ENCODE results near the gene GH1. TPM values are rescaled to one million over a fixed set of nuclear protein-coding genes. Genes with fewer than 3 reads are reported as not detected.
"Not testable (repeated sequence)": the region's sequence is repeated elsewhere in the genome, so short reads cannot be mapped to it uniquely, and the experiment has no call there.

The GH1 gene
- total RNA-seq: not detected
- long read RNA-seq: 0 reads

DNA sequence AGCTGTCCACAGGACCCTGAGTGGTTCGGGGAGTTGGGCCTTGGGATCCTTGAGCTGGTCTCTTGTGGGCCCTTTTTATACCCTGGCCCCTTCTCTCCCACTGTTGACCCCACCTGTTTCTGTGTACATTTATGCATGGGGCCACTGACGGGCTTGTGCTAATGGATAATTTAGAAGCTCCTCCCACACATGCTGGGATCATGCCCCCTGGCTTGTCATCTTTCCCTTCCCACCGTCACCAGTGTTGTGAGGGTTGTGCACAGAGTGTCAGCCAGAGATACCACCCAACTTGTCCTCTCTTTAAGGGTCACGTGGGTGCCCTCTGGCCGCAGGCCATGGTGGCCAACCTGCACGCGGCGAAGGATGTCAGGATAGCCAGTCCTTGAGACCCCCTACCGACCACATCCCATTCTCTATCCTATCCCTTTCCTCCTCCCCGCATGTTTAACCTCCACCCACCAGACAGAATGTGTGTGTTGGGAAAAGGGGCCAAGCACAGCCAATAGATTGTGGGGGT lies at the start of gene GH1:
GH1 (minus strand) TSS at position 51 of the 517 bp plus-strand sequence. CDS start 63 bp downstream, outside the sequence.
- DNase-seq; ATAC-seq (ENCODE audit: poor library complexity): not testable (repeated sequence)
- intact Hi-C loops (cut with DNase I): loop anchor here (5.0 to 10.0 kb wide), 3 partner anchors 73 to 218 kb away; partner anchors contain the start of gene ICAM2

DNA sequence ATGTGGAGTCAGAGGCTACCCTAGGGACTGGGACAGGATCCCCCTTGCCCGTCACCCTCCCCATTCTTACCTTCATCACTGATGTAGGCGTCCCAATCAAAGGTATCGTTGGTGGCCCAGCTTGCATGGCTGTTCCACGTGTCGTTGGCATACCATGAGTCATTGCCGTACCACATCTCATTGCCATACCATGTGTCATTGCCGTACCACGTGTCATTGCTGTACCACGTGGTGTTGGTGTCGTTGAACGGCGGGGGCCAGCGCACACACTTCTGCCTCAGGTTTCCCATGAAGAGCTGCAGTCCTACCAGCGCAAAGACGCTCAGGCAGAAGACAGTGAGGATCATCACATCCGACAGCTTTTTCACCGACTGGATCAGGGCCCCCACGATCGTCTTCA lies 49.3 kb upstream of the GH1 start:
- intact Hi-C loops (cut with DNase I): no loop called here
- DNase-seq: no peak
- no peak for ATAC-seq (ENCODE audit: poor library complexity)

DNA sequence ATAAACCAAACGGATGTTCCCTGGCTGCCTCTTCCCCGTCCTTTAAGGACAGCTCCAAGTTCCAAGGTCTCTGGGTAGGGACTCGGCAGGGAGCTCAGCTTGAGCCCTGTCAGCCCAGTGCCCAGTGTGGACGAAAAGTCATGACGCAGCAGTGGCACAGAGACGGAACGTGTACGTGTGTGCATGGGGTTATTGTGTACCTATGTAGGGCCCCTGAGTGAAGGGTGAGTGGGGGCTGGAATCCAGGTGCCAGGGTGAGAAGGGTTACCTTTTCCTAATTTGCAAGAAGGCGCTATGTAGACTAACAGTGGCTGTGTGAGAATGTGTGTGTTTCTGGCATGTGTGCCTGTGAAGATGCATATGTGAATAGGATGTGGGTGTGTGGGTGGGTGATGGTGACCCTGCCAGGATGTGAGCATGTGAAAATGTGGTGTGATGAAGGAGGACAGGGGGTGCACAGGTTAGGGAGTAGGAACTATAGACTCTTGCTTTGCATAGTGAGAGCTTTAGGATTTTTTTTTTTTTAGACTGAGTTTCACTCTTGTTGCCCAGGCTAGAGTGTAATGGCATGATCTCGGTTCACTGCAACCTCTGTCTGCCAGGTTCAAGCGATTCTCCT lies 48.1 kb upstream of the GH1 start:
- DNase-seq (no peak), ATAC-seq (ENCODE audit: poor library complexity) (no peak)
- intact Hi-C loops (cut with DNase I): no loop called here

DNA sequence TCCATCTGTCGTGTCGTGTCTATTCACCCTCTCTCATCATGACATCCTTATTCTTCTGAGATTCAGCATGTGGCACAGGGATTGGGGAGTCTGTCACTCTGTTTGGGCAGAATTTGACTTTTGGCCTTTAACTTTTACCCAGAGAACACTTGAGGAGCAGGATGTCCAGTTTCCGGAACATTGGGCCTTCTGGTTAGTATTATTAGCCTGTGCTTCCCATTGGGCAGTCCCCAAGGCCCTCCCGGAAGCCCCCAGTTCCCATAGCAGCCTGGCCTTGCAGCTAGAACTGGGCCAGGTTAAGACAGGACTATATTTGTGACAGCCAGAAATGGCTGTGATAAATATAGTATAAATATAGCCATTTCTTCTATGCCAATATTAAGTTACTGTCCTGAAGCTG lies 44.5 kb upstream of the GH1 start:
- DNase-seq (peak; percentile 66), ATAC-seq (ENCODE audit: poor library complexity) (peak; percentile 27)

DNA sequence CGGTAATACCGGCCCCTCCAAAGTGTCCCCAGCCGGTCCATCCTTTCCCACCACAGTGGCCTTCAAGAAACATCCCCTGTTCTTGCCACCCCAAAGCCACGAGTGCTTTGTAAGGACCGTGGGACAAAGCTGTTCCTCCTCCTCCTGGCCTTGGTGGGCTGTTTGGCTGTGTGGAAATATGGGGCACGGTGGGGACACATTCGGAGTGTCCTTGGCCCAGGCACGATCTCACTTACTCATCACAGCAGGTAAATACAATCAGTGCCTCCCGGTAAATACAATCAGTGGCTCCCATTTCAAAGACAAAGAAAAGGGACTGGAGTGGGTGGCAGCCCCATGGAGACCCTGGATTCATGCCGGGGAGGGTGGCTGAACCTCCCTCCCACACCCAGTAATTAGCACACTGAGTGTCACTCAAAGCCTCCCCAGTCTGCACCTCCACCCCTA lies 43.7 kb upstream of the GH1 start:
- ATAC-seq (ENCODE audit: poor library complexity) (no peak), DNase-seq (no peak)
- intact Hi-C loops (cut with DNase I): no loop called here

More for the DNA sequence above, 44.5 kb upstream of the GH1 start:
- intact Hi-C loops (cut with DNase I): no loop called here

- DNase-seq (peak; percentile 79), ATAC-seq (ENCODE audit: poor library complexity) (peak; percentile 77)
- intact Hi-C loops (cut with DNase I): no loop called here
These were observed 42.9 kb upstream of the GH1 start for GRCh38 chr17:63961355-63962212.

DNA sequence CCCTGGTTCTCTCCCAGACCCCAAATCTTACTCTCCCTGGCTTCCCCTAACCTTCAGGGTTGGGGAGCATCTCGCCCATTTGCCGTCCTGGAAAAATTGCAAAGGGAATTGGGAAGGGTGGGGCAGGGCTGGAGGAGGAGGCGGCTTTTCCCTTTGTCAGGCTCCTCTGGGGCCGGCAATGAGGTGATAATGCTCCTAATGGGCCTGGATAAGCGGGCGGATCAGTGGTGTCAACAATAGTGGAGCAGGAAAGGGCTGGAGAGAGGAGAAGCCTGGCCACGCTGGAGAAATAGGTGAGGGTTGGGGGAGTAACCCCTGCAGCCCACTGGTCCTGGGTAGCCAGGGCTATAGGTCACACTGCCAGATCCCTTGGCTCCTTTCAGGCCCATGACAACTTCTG lies 41.8 kb upstream of the GH1 start:
- DNase-seq: no peak
- ATAC-seq (ENCODE audit: poor library complexity): no peak
- intact Hi-C loops (cut with DNase I): no loop called here

GRCh38 chr17:63960006-63960405 lies 41.4 kb upstream of the GH1 start:
- ATAC-seq (ENCODE audit: poor library complexity) (no peak), DNase-seq (no peak)
- intact Hi-C loops (cut with DNase I): no loop called here

GRCh38 chr17:63956296-63956920 lies 37.8 kb upstream of the GH1 start:
- DNase-seq (no peak), ATAC-seq (ENCODE audit: poor library complexity) (no peak)
- intact Hi-C loops (cut with DNase I): no loop called here

DNA sequence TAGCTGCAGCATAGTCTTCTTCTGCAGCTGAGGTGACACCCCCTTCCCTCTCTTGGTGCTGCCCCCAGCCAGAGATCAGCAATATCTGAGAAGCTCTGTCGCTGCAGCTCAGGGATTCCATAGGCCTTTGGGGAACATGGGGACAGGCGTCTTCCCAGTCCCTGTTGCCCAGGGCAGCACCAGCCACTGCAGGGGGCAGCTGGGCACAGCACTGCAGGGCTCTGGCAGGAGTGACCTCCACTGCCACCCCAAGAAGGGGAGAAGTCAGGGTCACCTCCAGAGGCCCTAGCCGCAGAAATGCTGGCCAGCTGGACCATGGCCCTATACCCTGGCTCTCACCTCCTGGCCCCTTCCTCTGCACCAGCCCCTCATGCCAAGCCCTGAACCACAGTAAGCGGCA lies 37.2 kb upstream of the GH1 start:
- ATAC-seq (ENCODE audit: poor library complexity): no peak
- intact Hi-C loops (cut with DNase I): no loop called here

DNA sequence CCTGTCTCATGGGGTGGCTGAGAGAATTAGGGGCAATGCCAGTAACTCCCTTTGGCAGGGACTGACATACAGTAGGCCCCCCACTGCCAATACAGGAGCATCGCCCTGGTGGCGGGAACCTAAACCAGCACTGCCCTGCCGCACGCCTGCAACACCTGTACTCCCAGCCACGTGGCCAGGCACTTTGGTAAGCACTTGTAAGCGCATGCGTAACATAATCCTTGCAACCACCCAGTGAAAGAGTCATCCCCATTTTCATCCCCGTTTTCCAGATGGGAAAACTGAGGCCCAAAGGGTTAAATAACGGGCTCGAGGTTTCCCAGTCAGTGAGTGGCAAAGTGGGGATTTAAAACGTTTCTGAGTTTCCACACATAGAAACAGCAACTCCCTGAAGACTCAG lies 36.6 kb upstream of the GH1 start:
- intact Hi-C loops (cut with DNase I): no loop called here
- DNase-seq (no peak), ATAC-seq (ENCODE audit: poor library complexity) (no peak)

More for the DNA sequence above, 37.2 kb upstream of the GH1 start:
- no peak for DNase-seq

DNA sequence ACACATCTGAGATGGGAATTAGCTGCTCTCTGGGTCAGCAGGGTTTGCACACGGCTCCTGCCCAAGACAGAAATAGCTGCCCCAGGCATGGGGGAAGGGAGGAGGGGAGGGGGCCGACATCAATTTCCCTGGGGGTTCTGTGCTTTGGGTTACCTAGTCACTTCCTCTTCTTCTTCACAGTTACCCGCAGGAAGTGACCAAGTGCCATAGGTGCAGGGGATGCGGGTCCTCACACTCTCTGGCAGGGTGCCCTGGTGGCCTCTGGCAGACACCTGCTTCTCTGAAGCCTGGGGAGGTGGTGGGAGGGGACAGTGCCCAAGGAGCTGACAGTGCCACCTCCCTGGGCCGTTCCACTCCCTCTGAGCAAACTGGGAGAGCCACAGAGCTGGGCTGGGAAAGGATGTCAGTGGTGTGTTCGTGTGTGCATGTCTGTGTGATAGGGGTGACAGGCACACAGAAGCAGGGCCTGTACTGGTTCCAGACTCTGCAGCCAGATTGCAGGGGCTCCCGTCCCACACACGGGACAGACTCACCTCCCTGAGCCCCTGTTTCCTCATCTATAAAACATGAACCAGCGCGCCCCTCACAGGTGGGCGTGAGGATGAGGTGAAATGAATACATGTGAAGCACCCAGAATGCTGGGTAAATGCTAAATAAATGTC lies 35.9 kb upstream of the GH1 start:
- DNase-seq: no peak
- intact Hi-C loops (cut with DNase I): no loop called here
- peak; percentile 54 for ATAC-seq (ENCODE audit: poor library complexity)

DNA sequence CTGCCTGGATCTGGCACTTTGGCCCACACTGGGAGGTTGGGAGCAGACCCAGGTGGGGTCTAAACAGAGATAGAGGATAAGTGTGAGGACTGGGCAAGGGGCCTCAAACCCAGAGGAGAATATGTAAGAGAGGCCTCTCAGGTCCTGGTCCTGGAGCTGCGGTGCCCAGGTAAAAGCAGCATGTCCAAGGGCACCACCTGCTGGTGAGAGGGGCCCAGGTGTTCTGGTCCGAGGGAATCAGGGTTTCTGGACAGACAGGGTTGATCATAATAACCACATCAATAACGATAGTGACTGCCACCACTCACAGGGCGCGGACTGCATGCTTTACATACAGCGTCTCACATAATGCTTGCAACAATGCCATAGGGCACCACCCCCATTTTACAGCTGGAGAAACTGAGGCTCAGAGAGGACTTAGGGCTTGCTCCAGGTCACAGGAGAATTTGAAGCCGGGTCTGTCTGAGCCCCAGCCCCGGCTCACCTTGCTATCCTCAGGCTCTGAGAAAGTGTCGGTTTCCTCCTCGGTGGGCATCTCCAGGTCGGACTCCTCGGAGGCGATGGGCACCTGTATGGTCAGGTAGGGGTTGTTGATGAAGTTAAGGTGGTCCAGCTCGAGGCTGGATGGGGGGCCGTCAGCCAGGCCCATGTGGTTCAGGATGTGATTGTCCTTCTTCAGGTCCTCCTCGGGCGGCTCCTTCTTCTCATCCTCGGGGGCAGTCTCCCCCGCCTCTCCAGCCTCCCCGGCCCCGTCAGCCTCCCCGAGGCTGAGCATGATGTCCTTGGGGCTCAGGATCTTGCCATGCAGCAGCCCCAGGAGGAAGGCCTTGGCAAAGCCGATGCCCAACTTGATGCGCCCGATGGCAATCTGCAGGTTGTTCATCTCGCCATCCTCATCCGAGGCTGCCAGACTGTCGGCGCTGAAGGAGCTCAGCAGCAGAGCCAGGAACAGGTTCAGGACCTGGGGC lies 32.6 kb upstream of the GH1 start:
- intact Hi-C loops (cut with DNase I): no loop called here
- DNase-seq (no peak), ATAC-seq (ENCODE audit: poor library complexity) (no peak)

DNA sequence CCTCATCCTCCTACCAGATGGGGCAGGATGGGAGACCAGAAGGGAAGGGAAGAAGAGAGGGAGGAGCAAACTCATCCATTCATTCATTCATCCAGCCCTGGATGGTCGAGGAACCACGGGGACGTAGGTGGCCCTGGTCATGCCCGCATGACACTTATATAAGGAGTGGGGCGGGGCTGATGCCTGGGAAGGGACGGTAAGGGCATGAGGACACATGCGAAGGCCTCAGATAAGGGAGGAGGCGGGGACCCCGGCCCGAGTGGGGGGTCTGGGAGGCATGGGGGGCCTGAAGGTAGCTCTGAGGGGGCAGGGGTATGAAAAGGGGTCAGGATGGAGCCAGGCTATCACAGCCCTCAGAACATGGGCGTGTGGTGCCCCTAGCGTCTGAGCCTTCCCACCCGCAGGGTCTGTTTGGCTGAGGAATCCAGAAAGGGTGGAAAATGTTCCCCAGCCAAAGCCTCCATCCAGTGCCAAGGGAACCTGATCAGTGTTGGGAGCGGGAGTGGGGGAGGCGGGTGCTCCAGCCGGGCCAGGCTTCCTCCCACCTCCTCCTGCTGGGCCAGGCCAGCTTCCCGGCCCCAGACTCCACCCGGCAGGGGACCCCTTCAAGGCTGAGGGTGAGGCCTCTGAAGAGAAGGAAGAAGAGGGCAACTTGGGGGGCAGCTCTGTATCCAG lies 31.1 kb upstream of the GH1 start:
- ATAC-seq (ENCODE audit: poor library complexity): no peak
- intact Hi-C loops (cut with DNase I): no loop called here
- DNase-seq: no peak

- ATAC-seq (ENCODE audit: poor library complexity) (no peak), DNase-seq (no peak)
- intact Hi-C loops (cut with DNase I): no loop called here
These were observed 29.9 kb upstream of the GH1 start for GRCh38 chr17:63948521-63948920.

- intact Hi-C loops (cut with DNase I): no loop called here
- DNase-seq: no peak
- no peak for ATAC-seq (ENCODE audit: poor library complexity)
These were observed 29.2 kb upstream of the GH1 start for GRCh38 chr17:63947711-63948330.

Data from Right ventricle myocardium superior (tissue), 1 donor.